ENCODE results near the gene WFS1.

DNA sequence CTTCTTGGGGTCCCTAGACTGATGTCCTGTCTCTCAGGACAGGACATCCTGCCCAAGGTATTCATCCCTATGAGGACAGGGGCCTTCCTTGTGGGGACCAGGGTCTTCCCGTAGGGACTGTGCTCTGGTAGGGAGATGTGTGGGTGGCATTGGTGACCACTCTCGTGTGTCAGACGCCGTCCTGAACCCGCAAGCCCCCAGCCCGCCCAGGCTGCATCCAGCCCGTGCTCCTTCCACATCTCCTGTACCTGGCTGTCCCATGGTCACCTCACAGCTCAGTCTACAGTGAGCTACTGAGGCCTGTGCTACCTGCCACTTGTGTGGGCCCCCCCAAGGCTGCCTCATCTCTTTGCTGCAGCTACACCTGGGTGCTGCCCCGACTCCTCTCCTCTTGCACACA, 24.0 kb downstream of the WFS1 start:
- TF ChIP-seq, protein P1, sequence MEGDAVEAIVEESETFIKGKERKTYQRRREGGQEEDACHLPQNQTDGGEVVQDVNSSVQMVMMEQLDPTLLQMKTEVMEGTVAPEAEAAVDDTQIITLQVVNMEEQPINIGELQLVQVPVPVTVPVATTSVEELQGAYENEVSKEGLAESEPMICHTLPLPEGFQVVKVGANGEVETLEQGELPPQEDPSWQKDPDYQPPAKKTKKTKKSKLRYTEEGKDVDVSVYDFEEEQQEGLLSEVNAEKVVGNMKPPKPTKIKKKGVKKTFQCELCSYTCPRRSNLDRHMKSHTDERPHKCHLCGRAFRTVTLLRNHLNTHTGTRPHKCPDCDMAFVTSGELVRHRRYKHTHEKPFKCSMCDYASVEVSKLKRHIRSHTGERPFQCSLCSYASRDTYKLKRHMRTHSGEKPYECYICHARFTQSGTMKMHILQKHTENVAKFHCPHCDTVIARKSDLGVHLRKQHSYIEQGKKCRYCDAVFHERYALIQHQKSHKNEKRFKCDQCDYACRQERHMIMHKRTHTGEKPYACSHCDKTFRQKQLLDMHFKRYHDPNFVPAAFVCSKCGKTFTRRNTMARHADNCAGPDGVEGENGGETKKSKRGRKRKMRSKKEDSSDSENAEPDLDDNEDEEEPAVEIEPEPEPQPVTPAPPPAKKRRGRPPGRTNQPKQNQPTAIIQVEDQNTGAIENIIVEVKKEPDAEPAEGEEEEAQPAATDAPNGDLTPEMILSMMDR (IDR thresholded peaks at IDR 0.05), result no peak
- TF ChIP-seq POLR2A (IDR thresholded peaks at IDR 0.05), result no peak
